Measurements from ENCODE around the gene AGRN. TPM values are rescaled to one million over a fixed set of nuclear protein-coding genes. Genes with fewer than 3 reads are reported as not detected.
A peak's percentile ranks its signal among the peaks of the same experiment; 100 is the strongest.

The AGRN gene
- polyA plus RNA-seq, 1 experiment = 41.2 TPM

- POLR2A ChIA-PET = interaction anchor here (0.6 kb wide), 1 partner anchor 20 kb away, joined by 5 read pairs; no protein-coding TSS in a partner anchor
- Histone ChIP-seq H3K36me3 (ENCODE audit: control insufficient read depth, insufficient read depth, low read length) (peaks cover 14% of the 10 kb centered on the region), H3K27me3 (ENCODE audit: control insufficient read depth, insufficient read depth, low read length) (no peaks in the 10 kb centered on the region), H3K4me3 (ENCODE audit: low read depth, low read length) (peak overlapping the region; percentile 78)
- DNase-seq (ENCODE audit: low read depth) = no peak
- no peak for TF ChIP-seq CTCF (IDR thresholded peaks at IDR 0.05; ENCODE audit: insufficient read depth, low read depth, low read length)
- CTCF ChIA-PET = interaction anchor here (1.0 to 4.7 kb wide), 2 partner anchors 12 to 20 kb away, joined by 4 to 20 read pairs; no protein-coding TSS in a partner anchor
These were observed 592 bp downstream of the AGRN start for GRCh38 chr1:1020415-1021009.

GRCh38 chr1:1021010-1021919, 1.3 kb downstream of the AGRN start:
- CTCF ChIA-PET = interaction anchor here (0.8 to 4.7 kb wide), 3 partner anchors 11 to 43 kb away, joined by 3 to 20 read pairs (median 4); no protein-coding TSS in a partner anchor
- no peak for DNase-seq (ENCODE audit: low read depth)
- POLR2A ChIA-PET = no interaction called here
- peak overlapping the region; percentile 78 for H3K4me3 ChIP-seq (ENCODE audit: low read depth, low read length)
- peaks cover 15% of the 10 kb centered on the region for H3K36me3 ChIP-seq (ENCODE audit: control insufficient read depth, insufficient read depth, low read length)
- H3K27me3 ChIP-seq (ENCODE audit: control insufficient read depth, insufficient read depth, low read length) = no peaks in the 10 kb centered on the region
- TF ChIP-seq CTCF (IDR thresholded peaks at IDR 0.05; ENCODE audit: insufficient read depth, low read depth, low read length) = no peak

GRCh38 chr1:1021920-1022259, 2.0 kb downstream of the AGRN start:
- Histone ChIP-seq H3K36me3 (ENCODE audit: control insufficient read depth, insufficient read depth, low read length) (peaks cover 16% of the 10 kb centered on the region), H3K4me3 (ENCODE audit: low read depth, low read length) (no peak overlapping the region), H3K27me3 (ENCODE audit: control insufficient read depth, insufficient read depth, low read length) (no peaks in the 10 kb centered on the region)
- POLR2A ChIA-PET = no interaction called here
- CTCF ChIA-PET = interaction anchor here (0.8 to 4.7 kb wide), 2 partner anchors 10 to 42 kb away, joined by 3 to 20 read pairs; no protein-coding TSS in a partner anchor
- no peak for DNase-seq (ENCODE audit: low read depth)
- no peak for TF ChIP-seq CTCF (IDR thresholded peaks at IDR 0.05; ENCODE audit: insufficient read depth, low read depth, low read length)

GRCh38 chr1:1022302-1023009, 2.5 kb downstream of the AGRN start:
- TF ChIP-seq CTCF (IDR thresholded peaks at IDR 0.05; ENCODE audit: insufficient read depth, low read depth, low read length) = no peak
- ChIA-PET CTCF (interaction anchor here (0.8 to 4.7 kb wide), 2 partner anchors 10 to 42 kb away, joined by 3 to 20 read pairs; no protein-coding TSS in a partner anchor), POLR2A (no interaction called here)
- Histone ChIP-seq H3K27me3 (ENCODE audit: control insufficient read depth, insufficient read depth, low read length) (no peaks in the 10 kb centered on the region), H3K4me3 (ENCODE audit: low read depth, low read length) (no peak overlapping the region), H3K36me3 (ENCODE audit: control insufficient read depth, insufficient read depth, low read length) (peaks cover 17% of the 10 kb centered on the region)
- DNase-seq (ENCODE audit: low read depth) = no peak
